ENCODE measurements around the gene GRSF1.
"Not testable (repeated sequence)": the region's sequence is repeated elsewhere in the genome, so short reads cannot be mapped to it uniquely, and the experiment has no call there.

The GRSF1 gene, protein sequence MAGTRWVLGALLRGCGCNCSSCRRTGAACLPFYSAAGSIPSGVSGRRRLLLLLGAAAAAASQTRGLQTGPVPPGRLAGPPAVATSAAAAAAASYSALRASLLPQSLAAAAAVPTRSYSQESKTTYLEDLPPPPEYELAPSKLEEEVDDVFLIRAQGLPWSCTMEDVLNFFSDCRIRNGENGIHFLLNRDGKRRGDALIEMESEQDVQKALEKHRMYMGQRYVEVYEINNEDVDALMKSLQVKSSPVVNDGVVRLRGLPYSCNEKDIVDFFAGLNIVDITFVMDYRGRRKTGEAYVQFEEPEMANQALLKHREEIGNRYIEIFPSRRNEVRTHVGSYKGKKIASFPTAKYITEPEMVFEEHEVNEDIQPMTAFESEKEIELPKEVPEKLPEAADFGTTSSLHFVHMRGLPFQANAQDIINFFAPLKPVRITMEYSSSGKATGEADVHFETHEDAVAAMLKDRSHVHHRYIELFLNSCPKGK

DNA sequence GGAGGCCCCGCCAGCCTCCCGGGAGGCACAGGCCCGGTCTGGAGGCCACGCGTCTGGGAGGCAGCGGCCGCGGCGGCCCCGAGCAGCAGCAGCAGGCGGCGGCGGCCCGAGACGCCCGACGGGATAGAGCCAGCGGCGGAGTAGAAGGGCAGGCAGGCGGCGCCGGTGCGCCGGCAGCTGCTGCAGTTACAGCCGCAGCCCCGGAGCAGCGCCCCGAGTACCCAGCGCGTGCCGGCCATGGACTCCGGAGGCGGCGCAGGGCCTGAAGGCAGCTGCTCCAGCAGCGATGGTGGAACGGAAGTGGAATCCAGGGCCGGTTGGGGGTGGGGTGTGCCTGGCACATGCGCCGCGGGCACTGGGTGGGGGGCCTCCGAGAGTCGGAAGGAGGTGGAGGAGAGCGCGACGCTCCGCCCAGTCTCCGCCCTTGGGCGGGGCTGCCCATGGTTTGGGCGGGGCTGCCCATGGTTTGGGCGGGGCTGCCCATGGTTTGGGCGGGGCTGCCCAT lies at the start of gene GRSF1:
TSS of gene GRSF1 (minus strand) at position 302 of the 505 bp plus-strand sequence. CDS start at position 239, 63 bp downstream.
- peak; percentile 92 to 94 for DNase-seq

DNA sequence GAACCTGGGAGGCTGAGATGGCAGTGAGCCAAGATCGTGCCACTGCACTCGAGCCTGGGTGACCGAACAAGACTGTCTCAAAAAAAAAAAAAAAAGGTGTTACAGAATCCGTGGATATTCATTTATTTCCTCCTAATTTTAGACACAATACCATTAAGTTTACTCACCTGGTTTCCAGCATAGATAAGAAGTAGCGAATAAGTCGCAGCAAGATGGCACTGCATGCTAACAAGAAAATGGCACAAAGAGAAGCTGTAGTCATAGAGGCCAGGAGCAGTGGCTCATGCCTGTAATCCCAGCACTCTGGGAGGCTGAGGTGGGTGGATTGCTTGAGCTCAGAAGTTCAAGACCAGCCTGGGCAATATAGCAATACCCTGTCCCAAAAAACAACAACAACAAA lies 45.5 kb upstream of the GRSF1 start:
- DNase-seq = no peak

DNA sequence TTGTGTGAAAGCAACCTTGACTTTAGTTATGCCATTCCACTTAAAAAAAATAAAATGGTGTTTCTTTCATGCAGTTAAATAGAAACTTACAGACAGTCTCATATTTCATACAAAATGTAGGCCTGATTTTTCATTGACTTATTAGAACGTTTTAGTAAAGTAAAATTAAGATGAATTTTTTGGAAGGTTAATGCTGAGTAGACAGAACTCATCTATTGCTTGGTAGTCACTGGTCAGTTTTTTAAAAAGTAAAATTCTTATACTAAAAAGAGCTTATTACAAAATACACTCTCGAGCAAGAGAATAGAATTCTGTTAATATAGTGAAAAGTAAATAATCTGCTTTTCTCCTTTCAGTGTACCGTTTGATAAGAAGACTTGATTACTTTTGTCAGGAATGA lies 41.0 kb upstream of the GRSF1 start:
- no peak for DNase-seq

DNA sequence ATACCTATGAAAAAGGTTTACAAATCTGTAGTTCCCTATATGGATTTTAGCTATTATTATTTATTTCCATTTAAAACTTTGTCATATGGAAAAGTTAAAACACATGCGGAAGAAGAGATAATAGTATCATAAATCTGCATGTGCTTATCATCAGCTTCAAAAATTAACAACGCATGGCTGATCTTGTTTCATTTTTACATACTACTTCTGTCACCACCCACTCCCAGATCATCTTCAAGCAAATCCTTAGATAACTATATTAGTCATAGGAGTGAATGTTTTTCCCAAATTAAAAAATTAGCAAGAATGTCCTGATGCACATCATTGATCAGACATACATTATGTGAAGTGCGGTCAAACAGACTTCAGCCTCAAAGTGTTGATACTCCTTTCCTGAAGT lies 37.9 kb upstream of the GRSF1 start:
- DNase-seq = no peak

DNA sequence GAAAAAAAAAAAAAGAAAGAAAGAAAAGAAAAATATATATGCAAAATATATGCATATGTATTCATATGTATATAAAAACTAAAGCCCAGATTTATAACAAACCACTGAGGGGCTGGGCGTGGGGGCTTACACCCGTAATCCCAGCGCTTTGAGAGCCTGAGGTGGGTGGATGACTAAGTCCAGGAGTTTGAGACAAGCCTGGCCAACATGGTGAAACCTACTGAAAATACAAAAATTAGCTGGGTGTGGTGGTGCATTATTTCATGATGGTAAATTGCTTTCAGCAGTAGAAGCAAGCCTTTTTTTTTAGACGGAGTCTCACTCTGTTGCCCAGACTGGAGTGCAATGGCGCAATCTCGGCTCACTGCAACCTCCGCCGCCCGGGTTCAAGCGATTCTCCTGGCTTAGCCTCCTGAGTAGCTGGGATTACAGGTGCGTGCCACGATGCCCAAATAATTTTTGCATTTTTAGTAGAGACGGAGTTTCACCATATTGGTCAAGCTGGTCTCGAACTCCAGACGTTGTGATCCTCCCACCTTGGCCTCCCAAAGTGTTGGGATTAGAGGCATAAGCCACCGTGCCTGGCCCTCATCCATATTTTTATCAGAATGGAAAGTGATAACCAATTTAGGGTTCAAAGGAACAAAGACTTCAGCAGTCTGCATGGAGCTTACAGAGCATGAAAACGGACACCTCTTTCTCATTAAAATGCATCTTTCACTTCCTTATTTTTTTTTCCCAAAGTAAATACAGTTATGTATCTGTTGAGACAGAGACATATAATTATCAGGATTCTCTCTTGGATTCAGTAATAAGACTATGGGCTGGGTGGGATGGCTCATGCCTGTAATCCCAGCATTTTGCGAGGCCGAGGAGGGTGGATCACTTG lies 34.8 kb upstream of the GRSF1 start:
- no peak for DNase-seq

DNA sequence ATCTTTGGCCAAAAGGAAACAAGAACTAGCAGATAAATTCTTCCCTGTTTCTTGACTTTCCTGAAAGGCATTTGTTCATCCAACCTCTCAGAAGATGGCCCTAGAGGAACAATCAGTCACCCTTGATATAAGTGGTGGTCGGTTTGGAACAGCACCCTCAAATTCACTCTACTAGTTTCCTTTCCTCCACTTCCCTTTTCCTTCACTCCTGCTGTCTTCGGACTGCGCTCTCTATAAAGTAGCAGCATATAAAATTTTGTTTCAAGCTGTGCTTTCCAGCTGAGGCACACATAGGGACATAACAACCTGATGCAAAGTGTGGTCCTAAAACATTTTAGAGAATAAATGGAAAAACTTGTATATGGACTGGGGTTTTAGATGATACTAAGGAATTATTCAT lies 33.5 kb upstream of the GRSF1 start:
- no peak for DNase-seq

DNA sequence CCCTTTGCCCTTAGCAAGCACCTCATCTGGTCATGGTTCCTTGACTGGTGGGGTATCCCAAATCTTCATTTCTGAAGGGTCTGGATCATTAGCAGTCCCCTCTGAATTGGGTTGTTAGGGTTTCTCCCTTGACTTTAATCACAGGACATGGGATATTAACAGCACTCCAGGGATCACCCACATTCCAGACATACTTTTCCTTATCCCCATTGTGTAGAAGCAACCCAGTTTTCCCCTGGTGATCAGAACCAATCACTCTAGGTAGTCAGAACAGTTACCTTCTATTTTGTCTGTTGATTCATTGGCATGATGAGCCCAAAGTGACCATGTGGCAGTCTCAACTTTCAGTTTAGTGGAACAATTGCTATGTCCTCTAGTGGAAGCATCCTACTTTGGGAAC lies 29.1 kb upstream of the GRSF1 start:
- no peak for DNase-seq

DNA sequence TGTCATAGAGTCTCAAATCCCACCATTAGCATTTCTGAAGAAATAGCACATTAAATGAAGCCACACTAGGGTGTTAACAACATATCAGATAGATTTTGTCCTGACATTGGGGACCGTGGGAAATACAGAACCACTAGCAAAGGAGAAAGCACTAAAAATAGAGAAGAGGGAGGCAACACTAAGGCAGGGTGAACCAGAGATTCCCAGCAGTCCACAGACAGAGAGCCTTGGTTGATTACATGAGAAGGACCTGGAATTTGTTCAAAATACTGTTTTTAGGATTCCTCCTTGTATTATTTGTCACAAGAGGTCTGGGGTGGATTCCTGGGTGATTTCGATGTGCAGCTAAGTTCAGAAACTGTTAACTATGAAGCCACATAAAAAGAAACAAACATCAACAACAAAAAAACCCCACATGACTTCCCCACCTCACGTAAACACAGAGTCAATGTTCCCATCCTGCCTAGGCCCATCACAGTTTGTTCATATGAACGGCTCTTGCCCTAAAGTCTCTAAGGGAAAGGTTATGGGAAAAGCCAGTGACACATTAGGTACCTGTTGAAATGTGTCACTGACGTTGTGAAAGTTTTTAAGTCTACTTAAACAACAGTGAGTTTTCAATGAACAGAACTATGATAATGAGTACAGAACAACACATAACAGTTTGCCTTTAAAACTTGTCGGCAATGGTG lies 23.6 kb upstream of the GRSF1 start:
- DNase-seq = no peak

DNA sequence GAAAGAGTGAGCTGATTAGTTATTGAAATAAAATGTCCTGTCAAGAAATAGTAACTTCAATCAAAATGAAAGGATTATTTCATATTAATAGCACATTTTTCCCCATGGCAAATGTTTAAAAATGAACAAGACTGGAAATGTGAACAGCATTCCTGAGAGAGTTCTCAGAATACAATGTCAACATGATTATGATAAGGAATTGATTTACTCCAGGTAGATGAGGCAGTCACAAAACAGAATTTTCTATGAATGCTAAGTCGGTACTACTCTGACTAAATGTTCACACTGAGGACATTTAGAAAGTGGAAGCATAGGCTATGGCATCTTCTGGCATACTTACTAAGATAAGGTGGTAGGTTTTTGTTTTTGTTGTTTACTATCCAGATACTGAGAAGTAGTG lies 19.4 kb upstream of the GRSF1 start:
- no peak for DNase-seq

DNA sequence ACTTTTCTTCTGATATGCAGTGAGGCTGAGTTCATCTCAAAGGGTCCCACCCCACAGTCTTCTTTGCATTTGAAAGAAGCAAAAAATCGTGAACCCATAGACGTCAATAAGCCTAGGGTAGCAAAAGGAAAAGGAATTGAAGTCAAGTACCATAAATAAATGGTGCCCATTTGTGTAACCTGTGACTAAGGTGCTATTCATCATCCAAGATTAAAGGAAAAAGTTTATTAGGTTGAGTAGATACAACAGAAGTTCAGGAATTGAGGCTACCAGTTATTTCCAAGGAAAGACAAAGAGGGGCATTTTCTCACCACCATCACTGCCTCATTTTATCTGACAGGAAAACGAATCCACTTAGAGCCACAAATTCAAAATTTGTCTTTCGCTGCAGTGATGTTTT lies 18.8 kb upstream of the GRSF1 start:
- DNase-seq = no peak

DNA sequence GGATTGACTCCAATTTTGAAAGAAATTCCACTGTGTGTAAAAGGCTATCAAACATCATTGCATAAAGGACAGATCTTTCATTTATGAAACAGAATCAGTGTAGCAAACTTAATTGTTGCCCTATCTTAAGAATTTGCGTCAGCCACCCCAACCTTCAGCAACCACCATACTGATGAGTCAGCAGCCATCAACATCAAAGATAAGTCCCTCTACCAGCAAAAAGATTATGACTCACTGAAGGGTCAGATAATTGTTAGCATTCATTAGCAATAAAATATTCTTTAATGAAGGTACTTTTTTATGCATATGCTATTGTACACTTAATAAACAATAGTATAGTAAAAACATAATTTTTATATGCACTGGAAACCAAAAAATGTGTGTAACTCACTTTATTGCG lies 15.8 kb upstream of the GRSF1 start:
- DNase-seq = no peak

DNA sequence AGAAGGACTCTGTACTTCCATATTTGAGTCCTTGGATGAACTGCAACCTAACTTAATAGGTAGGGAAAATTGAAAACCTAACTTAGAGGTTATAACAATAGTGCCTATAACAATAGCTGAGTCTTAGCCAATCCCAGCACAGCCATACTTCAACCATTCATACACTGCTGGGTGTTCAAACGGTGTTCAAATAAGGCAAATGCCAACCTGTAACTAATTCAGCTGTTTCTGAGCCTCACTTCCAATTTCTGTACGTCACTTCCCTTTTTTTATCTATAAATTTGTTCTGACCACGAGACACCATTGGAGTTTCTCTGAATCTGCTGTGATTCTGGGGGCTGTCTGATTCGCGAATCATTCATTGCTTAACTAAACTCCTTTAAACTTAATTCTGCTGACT lies 9.6 kb upstream of the GRSF1 start:
- DNase-seq = no peak

DNA sequence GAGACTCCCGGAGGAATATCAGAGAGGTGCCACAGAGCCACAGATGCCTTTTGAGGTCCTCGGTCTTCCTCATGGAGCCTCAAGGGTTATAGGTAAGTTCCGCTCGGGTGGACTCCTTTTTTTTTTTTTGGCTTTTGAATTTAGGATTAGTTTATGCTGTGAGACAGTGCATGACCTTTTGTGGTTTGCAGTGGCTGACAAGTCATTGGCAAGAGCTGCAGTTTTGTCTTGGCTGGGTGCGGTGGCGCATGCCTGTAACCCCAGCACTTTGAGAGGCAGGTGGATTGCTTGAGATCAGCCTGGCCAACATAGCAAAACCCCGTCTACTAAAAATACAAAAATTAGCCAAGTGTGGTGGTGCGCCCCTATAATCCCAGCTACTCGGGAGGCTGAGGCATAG lies 4.5 kb upstream of the GRSF1 start:
- no peak for DNase-seq

DNA sequence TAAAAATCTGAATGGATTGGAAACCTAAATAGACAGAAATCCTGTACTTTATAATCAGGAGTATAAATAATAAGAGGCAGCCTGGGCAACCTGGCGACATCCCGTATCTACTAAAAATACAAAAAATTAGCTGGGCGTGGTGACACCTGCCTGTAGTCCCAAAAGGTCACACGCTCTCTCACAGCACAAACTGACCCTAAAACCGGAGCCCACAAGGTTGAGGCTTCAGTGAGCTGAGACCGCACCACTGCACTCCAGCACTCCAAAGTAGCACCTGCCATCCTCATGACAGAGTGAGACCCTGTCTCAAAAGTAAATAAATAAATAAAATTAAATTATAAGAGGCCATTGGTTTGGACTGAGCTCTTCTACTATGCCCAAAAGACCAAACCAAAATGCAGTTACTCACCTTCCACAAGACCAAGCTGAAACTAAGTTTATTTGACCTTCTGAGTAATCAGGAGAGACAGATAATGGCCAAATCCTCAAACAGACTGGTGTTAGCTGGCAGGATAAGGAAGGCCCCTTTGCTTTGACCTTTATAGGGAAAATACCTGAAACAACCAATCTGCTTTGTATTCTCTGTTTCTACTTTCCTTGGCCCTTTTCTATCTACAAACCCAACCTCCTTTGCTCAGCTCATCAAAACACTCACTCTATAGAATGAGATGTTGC lies 3.2 kb upstream of the GRSF1 start:
- no peak for DNase-seq

DNA sequence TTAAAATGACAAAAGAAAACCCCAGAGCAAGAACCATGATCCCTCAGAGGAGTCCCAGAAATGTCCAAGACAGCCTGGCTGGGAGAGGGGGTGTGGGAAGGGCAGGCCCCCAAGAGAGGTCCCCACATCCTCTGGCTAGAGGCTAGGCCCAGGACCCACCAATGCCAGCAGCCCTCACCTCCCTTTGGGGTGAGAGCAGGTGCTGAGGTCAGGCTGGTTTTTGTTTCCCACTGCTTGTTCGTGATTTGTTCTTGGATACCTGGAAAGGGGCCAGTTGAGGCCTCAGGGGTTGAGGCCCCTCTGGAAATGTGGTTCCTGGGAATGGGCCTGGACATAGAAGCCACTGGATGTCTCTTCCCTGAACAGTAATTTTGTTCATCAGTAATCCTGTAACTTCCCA lies 2.3 kb upstream of the GRSF1 start:
- no peak for DNase-seq

DNA sequence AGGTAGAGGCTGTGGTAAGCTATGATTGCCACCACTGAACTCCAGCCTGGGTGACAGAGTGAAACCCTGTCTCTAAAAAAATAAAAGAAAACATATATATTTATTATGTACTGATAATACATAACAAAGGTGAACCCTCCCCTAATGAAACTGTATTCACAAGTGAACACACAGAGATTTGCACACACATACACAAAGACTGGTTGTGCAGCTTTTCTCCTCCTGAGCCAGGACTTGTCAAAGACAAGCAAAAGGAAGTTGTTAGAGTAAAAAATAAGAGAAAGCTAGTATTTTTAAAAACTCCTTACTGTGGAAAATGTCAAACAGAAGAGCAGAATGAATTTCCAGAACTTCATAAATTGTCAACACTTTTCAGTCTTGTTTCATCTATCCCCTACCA lies 1.5 kb upstream of the GRSF1 start:
- no peak for DNase-seq

DNA sequence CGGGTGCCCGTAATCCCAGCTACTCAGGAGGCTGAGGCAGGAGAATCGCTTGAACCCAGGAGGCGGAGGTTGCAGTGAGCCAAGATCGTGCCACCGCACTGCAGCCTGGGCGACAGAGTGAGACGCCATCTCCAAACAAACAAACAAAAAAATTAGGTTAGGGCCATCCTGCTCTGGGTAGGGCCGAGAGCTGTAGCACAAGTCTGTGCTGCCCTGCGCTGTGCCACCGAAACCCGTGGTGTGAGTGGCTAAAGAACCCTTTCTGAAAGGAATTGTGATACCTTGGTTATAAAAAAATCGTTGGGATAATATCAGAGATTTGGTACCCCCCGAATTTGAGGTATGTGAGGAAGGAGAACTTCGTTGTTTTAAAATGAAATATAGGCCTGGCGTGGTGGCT lies 941 bp upstream of the GRSF1 start:
- not testable (repeated sequence) for DNase-seq

DNA sequence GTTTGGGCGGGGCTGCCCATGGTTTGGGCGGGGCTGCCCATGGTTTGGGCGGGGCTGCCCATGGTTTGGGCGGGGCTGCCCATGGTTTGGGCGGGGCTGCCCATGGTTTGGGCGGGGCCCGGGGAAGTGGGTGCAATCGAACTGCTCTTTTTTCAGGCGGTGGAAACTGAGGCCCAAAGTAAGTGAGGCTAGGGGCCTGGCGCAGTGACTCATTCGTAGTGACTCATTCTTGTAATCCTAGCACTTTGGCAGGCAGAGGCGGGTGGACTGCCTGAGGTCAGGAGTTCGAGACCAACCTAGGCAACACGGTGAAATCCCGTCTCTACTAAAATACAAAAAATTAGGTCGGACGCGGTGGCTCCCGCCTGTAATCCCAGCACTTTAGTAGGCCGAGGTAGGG lies 447 bp upstream of the GRSF1 start:
- DNase-seq = peak; percentile 78 to 82

DNA sequence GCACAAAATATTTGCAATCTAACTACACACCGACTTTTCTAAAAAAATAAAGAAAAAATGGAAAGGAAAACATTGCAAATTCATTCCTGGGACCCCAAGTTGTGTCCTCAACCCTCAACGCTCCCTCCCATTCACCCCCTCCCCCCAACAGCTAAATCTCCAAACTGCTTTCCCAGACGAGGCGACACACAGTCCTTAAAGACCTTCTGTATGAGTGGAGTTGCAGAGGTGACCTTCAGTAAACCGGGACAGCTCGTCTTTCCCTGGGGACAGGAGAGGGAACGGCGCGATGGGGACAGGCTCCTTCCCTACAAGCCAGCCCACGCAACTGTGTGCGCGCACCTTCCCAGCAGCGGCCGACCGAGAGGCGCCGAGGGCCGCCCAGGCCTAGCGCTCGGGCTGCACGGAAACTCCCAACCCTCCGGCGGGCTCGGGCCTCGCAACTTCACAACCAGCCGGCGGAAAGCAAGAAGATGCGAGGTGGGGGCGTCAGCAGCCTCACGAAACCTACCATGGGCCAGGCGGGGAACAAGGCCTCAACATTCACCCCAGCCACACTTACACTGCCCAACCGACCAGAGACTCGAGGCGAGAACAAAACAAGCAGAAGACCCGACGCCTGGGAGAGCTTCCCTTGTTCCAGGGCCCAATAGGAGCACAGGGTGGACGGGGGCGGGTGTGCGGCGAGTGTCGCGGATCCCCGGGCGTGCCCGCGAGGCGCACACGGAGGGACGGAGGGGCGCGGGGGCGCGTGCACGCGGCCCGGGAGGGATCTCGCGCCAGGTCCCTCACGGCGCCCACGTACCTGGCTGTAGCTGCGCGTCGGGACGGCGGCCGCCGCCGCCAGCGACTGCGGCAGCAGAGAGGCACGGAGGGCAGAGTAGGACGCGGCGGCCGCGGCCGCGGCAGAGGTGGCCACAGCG lies 763 bp downstream of the GRSF1 start:
- peak; percentile 73 to 78 for DNase-seq

DNA sequence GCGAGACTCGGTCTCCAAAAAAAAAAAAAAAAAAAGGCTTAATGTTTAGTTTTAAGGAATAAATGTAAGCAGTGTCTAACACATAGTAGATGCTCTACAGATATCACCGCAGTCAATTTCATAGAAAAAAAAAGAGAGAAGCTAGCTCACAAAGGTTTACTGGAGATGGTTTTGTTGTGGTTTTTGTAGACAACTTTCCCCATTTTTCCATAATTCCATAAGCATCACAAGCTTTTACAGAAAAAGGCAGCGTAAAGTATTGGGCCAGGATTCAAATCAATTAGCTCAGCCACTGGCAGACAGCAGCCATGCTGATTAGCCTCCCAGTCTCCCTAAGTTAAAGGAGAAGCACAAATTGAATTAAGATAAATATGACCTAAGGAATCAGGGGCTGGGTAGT lies 1.5 kb downstream of the GRSF1 start:
- no peak for DNase-seq

DNA sequence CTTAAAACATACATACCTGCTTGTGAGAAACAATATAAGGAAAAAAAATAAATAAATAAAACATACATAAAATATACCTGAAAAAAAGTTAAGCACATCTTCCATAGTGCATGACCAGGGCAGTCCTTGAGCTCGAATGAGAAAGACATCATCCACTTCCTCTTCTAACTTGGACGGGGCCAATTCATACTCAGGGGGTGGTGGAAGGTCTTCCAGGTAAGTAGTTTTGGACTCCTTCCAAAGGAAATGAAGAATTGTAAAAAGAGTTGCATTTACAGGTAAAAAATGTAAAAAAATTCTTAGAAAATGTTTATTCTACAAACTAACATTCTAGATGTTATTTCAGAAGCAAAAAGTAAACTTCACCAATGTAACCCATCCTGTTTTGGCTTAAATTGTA lies 3.6 kb downstream of the GRSF1 start:
- DNase-seq = no peak
